ENCODE data around the gene LARP4B. TPM values are rescaled to one million over a fixed set of nuclear protein-coding genes. Genes with fewer than 3 reads are reported as not detected.

The LARP4B gene
- total RNA-seq, 1 donor from 2014 or later = 64.2 TPM

- no peaks in the 10 kb centered on the region for H3K27me3 ChIP-seq (ENCODE audit: low read depth)
- H3K36me3 ChIP-seq = peaks cover 39% of the 10 kb centered on the region
- peaks cover 31% of the 10 kb centered on the region for H3K4me1 ChIP-seq
- no peak for DNase-seq
- no peaks in the 10 kb centered on the region for H3K9me3 ChIP-seq (replicated peaks)
- TF ChIP-seq CTCF (IDR thresholded peaks at IDR 0.05; ENCODE audit: borderline replicate concordance) = no peak
- no peak overlapping the region for H3K4me3 ChIP-seq
- no peak overlapping the region for H3K27ac ChIP-seq (replicated peaks)
- intact Hi-C loops (cut with micrococcal nuclease) = no loop called here
These were observed 125.7 kb downstream of the LARP4B start for GRCh38 chr10:805620-806305.

GRCh38 chr10:804787-805619, 126.5 kb downstream of the LARP4B start:
- H3K36me3 ChIP-seq = peaks cover 32% of the 10 kb centered on the region
- no peaks in the 10 kb centered on the region for H3K27me3 ChIP-seq (ENCODE audit: low read depth)
- peaks cover 24% of the 10 kb centered on the region for H3K4me1 ChIP-seq
- no peaks in the 10 kb centered on the region for H3K9me3 ChIP-seq (replicated peaks)
- TF ChIP-seq CTCF (IDR thresholded peaks at IDR 0.05; ENCODE audit: borderline replicate concordance) = no peak
- DNase-seq = no peak
- no peak overlapping the region for H3K27ac ChIP-seq (replicated peaks)
- no peak overlapping the region for H3K4me3 ChIP-seq
- intact Hi-C loops (cut with micrococcal nuclease) = no loop called here

- no peak overlapping the region for H3K27ac ChIP-seq (replicated peaks)
- H3K9me3 ChIP-seq (replicated peaks) = no peaks in the 10 kb centered on the region
- H3K4me1 ChIP-seq = peaks cover 19% of the 10 kb centered on the region
- intact Hi-C loops (cut with micrococcal nuclease) = no loop called here
- peaks cover 27% of the 10 kb centered on the region for H3K36me3 ChIP-seq
- no peaks in the 10 kb centered on the region for H3K27me3 ChIP-seq (ENCODE audit: low read depth)
- no peak for DNase-seq
- TF ChIP-seq CTCF (IDR thresholded peaks at IDR 0.05; ENCODE audit: borderline replicate concordance) = no peak
- H3K4me3 ChIP-seq = no peak overlapping the region
These were observed 127.2 kb downstream of the LARP4B start for GRCh38 chr10:804191-804781.

GRCh38 chr10:803041-803741, 128.3 kb downstream of the LARP4B start:
- H3K4me3 ChIP-seq = no peak overlapping the region
- H3K36me3 ChIP-seq = peaks cover 17% of the 10 kb centered on the region
- H3K9me3 ChIP-seq (replicated peaks) = no peaks in the 10 kb centered on the region
- peaks cover 15% of the 10 kb centered on the region for H3K4me1 ChIP-seq
- intact Hi-C loops (cut with micrococcal nuclease) = no loop called here
- no peak for DNase-seq
- no peak for TF ChIP-seq CTCF (IDR thresholded peaks at IDR 0.05; ENCODE audit: borderline replicate concordance)
- H3K27ac ChIP-seq (replicated peaks) = no peak overlapping the region
- no peaks in the 10 kb centered on the region for H3K27me3 ChIP-seq (ENCODE audit: low read depth)

GRCh38 chr10:802506-802905, 129.0 kb downstream of the LARP4B start:
- Histone ChIP-seq H3K9me3 (replicated peaks) (no peaks in the 10 kb centered on the region), H3K4me3 (no peak overlapping the region), H3K36me3 (peaks cover 10% of the 10 kb centered on the region), H3K27ac (replicated peaks) (no peak overlapping the region), H3K27me3 (ENCODE audit: low read depth) (no peaks in the 10 kb centered on the region), H3K4me1 (peaks cover 15% of the 10 kb centered on the region)
- DNase-seq = no peak
- TF ChIP-seq CTCF (IDR thresholded peaks at IDR 0.05; ENCODE audit: borderline replicate concordance) = no peak
- intact Hi-C loops (cut with micrococcal nuclease) = no loop called here
